Spleen (tissue), 11 donors: ENCODE data around the gene STK10. TPM values are rescaled to one million over a fixed set of nuclear protein-coding genes. Genes with fewer than 3 reads are reported as not detected.

Source experiments
- DNase-seq: peaks from one replicate; pipeline ENCODE4 v3.0.0-alpha.2; 2020
- H3K27ac ChIP-seq, 8 donors: fragments of 200-600 bp; sonication (generic) in 7 of 8; 1 replicate in 4 of 8; 2 replicates in 4 of 8; pipeline versions ENCODE4 v1.5.0 to v1.8.0; 2016 to 2021; ENCODE audit warnings: inconsistent platforms in 4 of 8, mild to moderate bottlenecking in 4 of 8, moderate library complexity in 1 of 8
- H3K27me3 ChIP-seq, 7 donors: fragments of 200-600 bp; sonication (generic) in 6 of 7; replicated peaks in 1 of 7; 1 replicate in 4 of 7; 2 replicates in 3 of 7; pipeline versions ENCODE4 v1.5.0 to v1.8.0; 2016 to 2021; ENCODE audit warnings: inconsistent platforms in 3 of 7, mild to moderate bottlenecking in 1 of 7
- H3K36me3 ChIP-seq, 6 donors: fragments of 200-600 bp; sonication (generic) in 5 of 6; 1 replicate in 4 of 6; 2 replicates in 2 of 6; pipeline versions ENCODE4 v1.5.0 to v1.8.0; 2016 to 2021; ENCODE audit warnings: inconsistent platforms in 2 of 6
- H3K4me1 ChIP-seq, 6 donors: fragments of 200-600 bp; sonication (generic) in 5 of 6; 1 replicate in 3 of 6; 2 replicates in 3 of 6; pipeline versions ENCODE4 v1.5.0 to v1.8.0; 2016 to 2021; ENCODE audit warnings: inconsistent platforms in 3 of 6
- H3K4me3 ChIP-seq, 8 donors: fragments of 200-600 bp; sonication (generic) in 7 of 8; 1 replicate in 4 of 8; 2 replicates in 4 of 8; pipeline versions ENCODE4 v1.5.0 to v1.8.0; 2016 to 2021; ENCODE audit warnings: inconsistent platforms in 4 of 8, mild to moderate bottlenecking in 4 of 8, moderate library complexity in 2 of 8
- H3K9me3 ChIP-seq, 8 donors: fragments of 200-600 bp; sonication (generic) in 7 of 8; 1 replicate in 4 of 8; 2 replicates in 4 of 8; pipeline versions ENCODE4 v1.5.0 to v1.8.0; 2016 to 2021; ENCODE audit warnings: inconsistent platforms in 4 of 8
- POLR2A ChIP-seq, 3 donors: fragments of 450-650 bp; IDR thresholded peaks; one replicate each; pipeline ENCODE4 v1.5.1; 2017; ENCODE audit warnings: antibody characterized with exemption in 3 of 3, mild to moderate bottlenecking in 1 of 3
- POLR2AphosphoS5 ChIP-seq, 3 donors: sonication (generic); formaldehyde crosslinking; IDR thresholded peaks; one replicate each; pipeline ENCODE4 v1.5.1; 2017; ENCODE audit warnings: antibody characterized with exemption in 3 of 3
- WGBS, 5 donors: extraction: QIAGEN DNeasy Blood & Tissue Kit in 3 of 5; methylation state at CpG; one replicate each; pipeline versions ENCODE4 v1.1.5 to v1.1.7; 2013 to 2018; 5-methylcytosine and 5-hydroxymethylcytosine counted together
- intact Hi-C: fragments of 100-400 bp; cut with DNase I; formaldehyde crosslinking; loops from one replicate; pipeline ENCODE4 v1.15.0; 2023; ENCODE audit warnings: low total_unique reads
- polyA plus RNA-seq, 3 donors: library from polyadenylated mRNA; stranded (reverse); fragments of 200-250 nt; gene quantifications; one replicate each; pipeline ENCODE4 v1.2.1, GENCODE V29; 2013
- total RNA-seq, 7 donors: library from RNA; depleted of rRNA in 3 of 7; stranded (reverse); fragments of >200 nt in 3 of 7; fragmentation: NEBNext Ultra II Directional in 4 of 7; extraction: Animal tissue kit (Norgen Biotek cat#: 25700) in 4 of 7; gene quantifications; one replicate each; pipeline versions ENCODE4 v1.1.0 to v1.2.1, GENCODE V29; 2016 to 2021
- donor health status: healthy with polysubstance abuse.
- donor health status: DM: no; HTN: no; CAD: no; lungs with moderate emphysema.
- donor health status: DM: no; HTN: no; CAD: no.
- donor health status: Bipolar disorder and iron deficiency.
- donor health status: healthy.
- donor health status: DM: no; HTN: no; CAD: no.
- donor health status: DM: yes; HTN: yes; CAD: no.

The STK10 gene
- total and polyA plus RNA-seq, 10 donors: 34.0 to 290 (median 168) TPM

GRCh38 chr5:171992813-171993212, 195.2 kb downstream of the STK10 start:
- no peak for DNase-seq
- no peak for TF ChIP-seq POLR2A (IDR thresholded peaks at IDR 0.05)
- WGBS, 5 donors: 78 to 93% (median 90%) methylated on average over 2 of the region's 2 CpGs
- Histone ChIP-seq H3K4me3 (no peak overlapping the region), H3K9me3 (no peaks in the 10 kb centered on the region), H3K4me1 (peaks cover 0 to 99% (median 53%) of the 10 kb centered on the region in 6 donors), H3K36me3 (peaks cover 0 to 69% (median 8%) of the 10 kb centered on the region in 6 donors), H3K27ac (no peak overlapping the region), H3K27me3 (no peaks in the 10 kb centered on the region)
- intact Hi-C loops: no loop called here

- Histone ChIP-seq H3K27ac (no peak overlapping the region), H3K27me3 (no peaks in the 10 kb centered on the region), H3K9me3 (no peaks in the 10 kb centered on the region), H3K4me3 (no peak overlapping the region), H3K4me1 (peaks cover 0 to 99% (median 50%) of the 10 kb centered on the region in 6 donors), H3K36me3 (peaks cover 0 to 69% (median 8%) of the 10 kb centered on the region in 6 donors)
- no peak for DNase-seq
- 93 to 98% (median 95%) methylated on average over 3 of the region's 3 CpGs for WGBS, 5 donors
- intact Hi-C loops: no loop called here
- no peak for TF ChIP-seq POLR2AphosphoS5 (IDR thresholded peaks at IDR 0.05)
- no peak for TF ChIP-seq POLR2A (IDR thresholded peaks at IDR 0.05)
Observed at GRCh38 chr5:171992305-171992704, 195.7 kb downstream of the STK10 start.

Other genes starting within 250 kb of the STK10 start
- 10 to 100 TPM; 40.6 to 72.1 (median 64.5) TPM for gene FBXW11, start 181.6 kb downstream of the STK10 start, total RNA-seq
- 10 to 100 TPM in 1 of 3 donors, 1 to 10 TPM in 2; 7.5 to 14.5 (median 8.3) TPM for gene FBXW11, start 181.6 kb downstream of the STK10 start, polyA plus RNA-seq
- gene EFCAB9, start 5.9 kb upstream of the STK10 start, total RNA-seq: not detected
- not detected for gene EFCAB9, start 5.9 kb upstream of the STK10 start, polyA plus RNA-seq
- gene UBTD2, start 95.5 kb upstream of the STK10 start, total RNA-seq: 10 to 100 TPM in 3 of 7 donors, 1 to 10 TPM in 4; 7.8 to 13.9 (median 9.8) TPM
- 1 to 10 TPM; 4.9 to 7.4 (median 5.1) TPM for gene UBTD2, start 95.5 kb upstream of the STK10 start, polyA plus RNA-seq